Cardiac muscle cell (in vitro differentiated cells and primary cell): ENCODE results near the gene SLC24A4. TPM values are rescaled to one million over a fixed set of nuclear protein-coding genes. Genes with fewer than 3 reads are reported as not detected.

Source experiments
- DNase-seq, 2 donors: peaks; one replicate each; pipeline versions ENCODE4 v3.0.0 to v3.0.0-alpha.2; 2010 to 2017; ENCODE audit warnings: low read depth in 1 of 2, low spot score in 1 of 2
- H3K27ac ChIP-seq: fragments of 200-600 bp; sonication (generic); 2 replicates; pipeline ENCODE4 v1.5.1; 2016
- H3K27me3 ChIP-seq: fragments of 200-600 bp; sonication (generic); 2 replicates; pipeline ENCODE4 v1.6.0; 2016; ENCODE audit warnings: control low read depth
- H3K36me3 ChIP-seq: fragments of 200-600 bp; sonication (generic); 2 replicates; pipeline ENCODE4 v1.5.1; 2016; ENCODE audit warnings: control low read depth
- H3K4me1 ChIP-seq: fragments of 200-600 bp; sonication (generic); 2 replicates; pipeline ENCODE4 v1.8.1; 2017; ENCODE audit warnings: low read depth, mild to moderate bottlenecking, mixed run types
- H3K4me3 ChIP-seq: fragments of 200-600 bp; sonication (generic); 2 replicates; pipeline ENCODE4 v1.5.1; 2016; ENCODE audit warnings: mild to moderate bottlenecking
- H3K9me3 ChIP-seq: fragments of 200-600 bp; sonication (generic); 2 replicates; pipeline ENCODE4 v1.5.1; 2017; ENCODE audit warnings: low read depth, mild to moderate bottlenecking, control low read depth
- CTCF ChIP-seq: IDR thresholded peaks from 2 replicates; pipeline ENCODE4 v1.5.1; 2012; ENCODE audit warnings: low read depth, mild to moderate bottlenecking, low read length
- polyA plus RNA-seq: library from polyadenylated mRNA; unstranded; fragments of >200 nt; fragmentation: Nextera tagmentation; extraction: Ambion mirVana; gene quantifications from 2 replicates; pipeline ENCODE4 v1.2.1, GENCODE V29; 2016
- total RNA-seq: library from RNA; depleted of rRNA; stranded (reverse); fragments of >200 nt; gene quantifications from 2 replicates; pipeline ENCODE4 v1.2.3, GENCODE V29; 2016

The SLC24A4 gene
- total and polyA plus RNA-seq, 2 experiments from 2014 or later: 0.07 to 0.09 TPM

- Histone ChIP-seq H3K4me1 (no peaks in the 10 kb centered on the region), H3K9me3 (no peaks in the 10 kb centered on the region), H3K27me3 (peaks cover 18% of the 10 kb centered on the region), H3K36me3 (no peaks in the 10 kb centered on the region), H3K4me3 (no peak overlapping the region), H3K27ac (no peak overlapping the region)
- DNase-seq: no peak
- TF ChIP-seq CTCF: no peak
Observed at GRCh38 chr14:92520102-92521057, 197.4 kb downstream of the SLC24A4 start.

DNA sequence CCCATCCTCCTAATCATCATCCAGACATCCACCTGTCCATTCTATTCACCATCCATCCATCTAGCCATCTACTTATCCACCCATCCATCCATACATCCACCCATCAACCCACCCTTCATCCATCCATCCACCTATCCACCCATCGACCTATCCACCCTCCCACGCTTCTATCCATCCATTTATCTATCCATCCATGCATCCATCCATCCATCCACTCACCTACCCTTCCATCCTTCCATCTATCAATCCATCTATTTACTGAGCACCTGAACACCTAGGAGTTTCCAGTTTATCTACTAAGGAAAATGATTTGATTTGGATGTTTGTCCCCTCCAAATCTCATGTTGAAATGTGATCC lies 198.1 kb downstream of the SLC24A4 start:
- H3K9me3 ChIP-seq: no peaks in the 10 kb centered on the region
- H3K27me3 ChIP-seq: peaks cover 12% of the 10 kb centered on the region
- H3K36me3 ChIP-seq: no peaks in the 10 kb centered on the region
- H3K27ac ChIP-seq: no peak overlapping the region
- no peak for TF ChIP-seq CTCF
- H3K4me3 ChIP-seq: no peak overlapping the region
- DNase-seq: no peak
- no peaks in the 10 kb centered on the region for H3K4me1 ChIP-seq

- no peak overlapping the region for H3K4me3 ChIP-seq
- no peaks in the 10 kb centered on the region for H3K27me3 ChIP-seq
- H3K4me1 ChIP-seq: no peaks in the 10 kb centered on the region
- DNase-seq: no peak
- no peaks in the 10 kb centered on the region for H3K9me3 ChIP-seq
- H3K27ac ChIP-seq: no peak overlapping the region
- TF ChIP-seq CTCF: no peak
- H3K36me3 ChIP-seq: no peaks in the 10 kb centered on the region
Observed at GRCh38 chr14:92523752-92524151, 200.8 kb downstream of the SLC24A4 start.

DNA sequence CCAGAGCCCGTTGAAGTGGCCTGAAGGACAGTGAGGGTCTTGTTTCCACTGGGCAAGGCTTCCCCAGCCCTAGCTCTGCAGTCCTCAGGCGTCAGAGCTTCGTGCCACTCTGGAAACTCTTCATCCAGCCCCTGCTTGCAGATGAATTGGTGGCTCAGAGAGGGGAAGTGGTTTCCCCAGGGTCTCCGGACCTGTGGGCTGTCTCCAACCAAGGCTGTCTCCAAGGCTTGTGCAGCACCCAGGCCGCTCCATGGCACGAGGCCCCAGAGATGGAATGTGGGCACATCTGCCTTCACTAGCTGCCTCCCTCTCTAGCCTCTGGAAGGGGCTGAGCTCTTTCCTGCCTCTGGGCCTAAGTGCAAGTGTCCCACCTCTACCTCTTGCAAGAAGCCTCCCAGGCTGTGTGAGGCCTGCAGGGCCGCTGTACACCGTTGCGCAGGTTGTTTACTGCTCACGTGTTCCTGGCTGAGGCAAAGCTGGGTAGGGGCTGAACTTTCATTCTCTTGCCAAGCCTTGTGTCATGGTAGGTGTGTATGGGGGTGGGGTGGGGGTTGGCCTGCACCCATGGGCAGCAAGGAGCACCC lies 201.7 kb downstream of the SLC24A4 start:
- TF ChIP-seq CTCF: no peak
- no peak for DNase-seq
- Histone ChIP-seq H3K36me3 (no peaks in the 10 kb centered on the region), H3K9me3 (no peaks in the 10 kb centered on the region), H3K27me3 (no peaks in the 10 kb centered on the region), H3K27ac (no peak overlapping the region), H3K4me1 (no peaks in the 10 kb centered on the region), H3K4me3 (no peak overlapping the region)

- no peak overlapping the region for H3K27ac ChIP-seq
- no peaks in the 10 kb centered on the region for H3K9me3 ChIP-seq
- no peak for TF ChIP-seq CTCF
- no peaks in the 10 kb centered on the region for H3K27me3 ChIP-seq
- H3K4me3 ChIP-seq: no peak overlapping the region
- H3K36me3 ChIP-seq: no peaks in the 10 kb centered on the region
- DNase-seq: no peak
- H3K4me1 ChIP-seq: no peaks in the 10 kb centered on the region
Observed at GRCh38 chr14:92525322-92526095, 202.5 kb downstream of the SLC24A4 start.
